ENCODE measurements around the gene NASP.

The NASP gene, protein sequence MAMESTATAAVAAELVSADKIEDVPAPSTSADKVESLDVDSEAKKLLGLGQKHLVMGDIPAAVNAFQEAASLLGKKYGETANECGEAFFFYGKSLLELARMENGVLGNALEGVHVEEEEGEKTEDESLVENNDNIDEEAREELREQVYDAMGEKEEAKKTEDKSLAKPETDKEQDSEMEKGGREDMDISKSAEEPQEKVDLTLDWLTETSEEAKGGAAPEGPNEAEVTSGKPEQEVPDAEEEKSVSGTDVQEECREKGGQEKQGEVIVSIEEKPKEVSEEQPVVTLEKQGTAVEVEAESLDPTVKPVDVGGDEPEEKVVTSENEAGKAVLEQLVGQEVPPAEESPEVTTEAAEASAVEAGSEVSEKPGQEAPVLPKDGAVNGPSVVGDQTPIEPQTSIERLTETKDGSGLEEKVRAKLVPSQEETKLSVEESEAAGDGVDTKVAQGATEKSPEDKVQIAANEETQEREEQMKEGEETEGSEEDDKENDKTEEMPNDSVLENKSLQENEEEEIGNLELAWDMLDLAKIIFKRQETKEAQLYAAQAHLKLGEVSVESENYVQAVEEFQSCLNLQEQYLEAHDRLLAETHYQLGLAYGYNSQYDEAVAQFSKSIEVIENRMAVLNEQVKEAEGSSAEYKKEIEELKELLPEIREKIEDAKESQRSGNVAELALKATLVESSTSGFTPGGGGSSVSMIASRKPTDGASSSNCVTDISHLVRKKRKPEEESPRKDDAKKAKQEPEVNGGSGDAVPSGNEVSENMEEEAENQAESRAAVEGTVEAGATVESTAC

DNA sequence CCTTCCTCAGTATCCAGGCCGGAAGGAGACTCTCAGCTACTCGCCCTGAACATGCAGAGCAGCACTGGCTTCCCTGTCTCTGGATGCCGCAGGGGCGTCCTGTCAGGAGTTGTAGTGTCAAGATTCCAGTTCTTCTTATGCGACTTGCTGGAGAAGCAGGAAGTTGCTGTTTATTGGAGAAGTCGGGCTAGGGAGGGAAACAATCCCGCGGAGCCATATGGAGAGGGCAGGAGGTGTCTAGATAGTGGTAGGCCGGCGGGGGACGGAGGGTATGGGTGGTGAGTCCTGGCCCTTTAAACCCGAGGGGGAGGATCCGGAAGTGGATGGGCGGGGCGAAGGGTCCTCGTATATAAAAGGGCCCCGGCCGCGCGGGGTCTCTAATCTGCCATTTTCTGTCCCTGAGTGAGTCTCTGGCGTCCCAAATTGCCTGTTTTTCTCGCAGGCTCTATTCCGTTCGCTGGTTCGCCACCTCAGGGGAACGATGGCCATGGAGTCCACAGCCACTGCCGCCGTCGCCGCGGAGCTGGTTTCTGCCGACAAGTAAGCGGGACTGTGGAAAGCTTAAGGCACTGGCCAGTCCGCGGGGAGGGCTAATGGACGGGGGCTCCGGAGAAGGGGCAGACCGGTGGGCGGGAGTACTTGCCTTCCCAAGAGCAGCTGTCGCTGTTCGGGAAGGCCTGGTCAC, at the start of gene NASP:
TSS of gene NASP (plus strand) at position 376 of the 685 bp plus-strand sequence. CDS start at position 482, 106 bp downstream.
- DNase-seq: peak; percentile 93

DNA sequence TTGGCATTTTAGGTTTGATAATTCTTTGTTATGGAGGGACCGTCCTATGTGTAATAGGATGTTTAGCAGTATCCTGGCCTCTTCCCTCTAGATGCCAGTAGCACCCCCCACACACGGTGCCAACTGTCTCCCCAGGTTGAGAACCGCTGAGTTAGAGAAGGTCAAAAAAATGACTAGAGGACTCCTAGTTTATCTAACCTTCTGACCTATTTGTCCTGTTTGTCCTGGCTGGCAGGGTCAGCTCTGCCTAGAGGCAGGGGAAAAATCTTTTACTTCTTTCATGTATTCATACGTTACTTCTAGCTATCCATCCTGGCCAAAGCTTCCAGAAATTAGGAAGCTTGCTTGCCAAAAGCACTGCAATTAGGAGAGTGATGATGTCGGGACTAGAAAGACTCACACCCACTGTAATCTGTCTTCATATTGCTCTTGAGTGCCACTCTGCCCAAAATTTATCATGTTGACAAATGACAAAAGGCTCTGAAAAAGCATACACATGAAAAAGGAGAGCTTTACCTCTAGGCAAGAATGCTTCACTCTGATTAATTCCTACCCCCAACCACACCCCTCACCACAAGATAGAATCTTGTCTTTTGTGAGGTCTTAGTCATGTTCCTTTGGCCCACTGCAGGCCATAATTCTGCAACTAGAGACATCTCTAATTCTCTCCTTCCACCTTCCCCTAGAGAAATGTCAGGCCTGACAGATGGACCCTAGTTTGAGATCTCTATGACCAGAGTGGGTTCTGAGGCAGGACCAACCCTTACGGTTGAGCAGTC, 47.7 kb upstream of the NASP start:
- DNase-seq: no peak

DNA sequence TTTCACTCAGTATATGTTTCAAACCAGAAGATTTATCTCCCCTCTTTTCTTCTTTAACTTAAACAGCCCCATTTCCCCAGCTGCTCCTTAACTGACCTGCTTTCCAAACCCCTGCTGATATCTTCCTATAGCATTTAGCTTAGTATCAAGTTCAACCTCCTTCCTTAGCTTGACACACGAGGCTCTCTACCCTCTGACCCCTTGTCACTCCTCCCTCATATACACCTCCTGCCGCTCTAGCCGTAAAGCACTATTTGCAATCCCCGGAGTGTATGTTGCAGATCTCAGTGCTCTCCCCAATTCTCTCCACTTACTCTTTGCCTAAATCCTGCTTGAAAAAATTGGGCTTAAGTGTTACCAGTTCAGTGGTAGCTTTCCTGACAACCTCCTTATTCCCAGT, 47.0 kb upstream of the NASP start:
- no peak for DNase-seq

GRCh38 chr1:45541193-45541592, 42.6 kb upstream of the NASP start:
- DNase-seq: no peak

- no peak for DNase-seq
Measured at GRCh38 chr1:45542591-45542990, 41.2 kb upstream of the NASP start.

GRCh38 chr1:45543581-45544417, 40.0 kb upstream of the NASP start:
- DNase-seq: peak; percentile 76

DNA sequence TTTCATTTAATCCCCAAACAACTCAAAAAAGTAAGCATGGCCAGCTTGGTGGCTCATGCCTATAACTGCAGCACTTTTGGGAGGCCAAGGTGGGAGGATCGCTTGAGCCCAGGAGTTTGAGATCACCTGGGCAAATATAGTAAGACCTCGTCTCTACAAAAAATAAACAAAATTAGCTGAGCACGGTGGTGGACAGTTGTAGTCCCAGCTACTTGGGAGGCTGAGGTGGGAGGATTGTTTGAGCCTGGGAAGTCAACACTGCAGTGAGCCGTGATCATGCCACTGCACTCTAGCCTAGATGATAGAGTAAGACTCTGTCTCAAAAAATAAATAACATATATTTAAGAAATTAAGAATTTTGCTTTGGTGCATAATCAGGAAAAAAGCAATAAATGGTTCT, 39.3 kb upstream of the NASP start:
- DNase-seq: no peak

GRCh38 chr1:45545019-45545493, 38.8 kb upstream of the NASP start:
- DNase-seq: no peak

DNA sequence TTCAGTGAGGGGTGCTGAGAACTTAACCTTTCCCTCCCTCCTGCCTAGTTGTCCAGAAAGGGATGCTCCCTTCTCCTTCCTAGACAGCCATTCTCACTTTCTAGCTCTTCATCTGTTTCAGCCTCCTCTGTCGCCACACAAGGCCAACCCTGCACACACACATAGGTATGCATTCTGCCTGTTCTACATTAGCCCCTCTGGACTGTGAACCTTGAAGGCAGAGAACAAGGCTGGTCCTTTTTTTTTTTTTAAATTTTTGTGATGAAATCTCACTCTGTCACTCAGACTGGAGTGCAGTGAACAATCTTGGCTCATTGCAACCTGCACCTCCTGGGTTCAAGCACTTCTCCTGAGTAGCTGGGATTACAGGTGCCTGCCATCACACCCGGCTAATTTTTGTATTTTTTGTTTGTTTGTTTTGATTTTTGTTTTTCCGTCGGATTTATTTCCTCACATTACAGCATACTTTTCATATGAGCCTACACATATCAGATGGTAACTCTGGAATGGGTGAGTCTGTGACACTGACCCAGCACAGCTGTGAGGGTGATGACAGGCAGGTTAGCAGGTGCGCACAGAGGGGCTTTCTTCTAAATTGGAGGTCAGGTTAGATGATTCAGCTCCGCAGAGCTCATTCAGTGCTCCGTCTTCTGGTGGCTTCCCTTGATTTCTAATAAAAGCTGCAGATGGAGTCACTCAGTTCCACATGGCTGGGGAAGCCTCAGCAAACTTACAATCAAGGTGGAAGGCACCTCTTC, 38.1 kb upstream of the NASP start:
- DNase-seq: no peak

GRCh38 chr1:45550401-45551351, 33.2 kb upstream of the NASP start, which contains the start of gene AKR1A1:
AKR1A1 (plus strand) TSS chr1:45550826; CDS start chr1:45561795, 10,969 bp downstream.
- peak; percentile 89 for DNase-seq

GRCh38 chr1:45551684-45552083, 32.2 kb upstream of the NASP start:
- no peak for DNase-seq

DNA sequence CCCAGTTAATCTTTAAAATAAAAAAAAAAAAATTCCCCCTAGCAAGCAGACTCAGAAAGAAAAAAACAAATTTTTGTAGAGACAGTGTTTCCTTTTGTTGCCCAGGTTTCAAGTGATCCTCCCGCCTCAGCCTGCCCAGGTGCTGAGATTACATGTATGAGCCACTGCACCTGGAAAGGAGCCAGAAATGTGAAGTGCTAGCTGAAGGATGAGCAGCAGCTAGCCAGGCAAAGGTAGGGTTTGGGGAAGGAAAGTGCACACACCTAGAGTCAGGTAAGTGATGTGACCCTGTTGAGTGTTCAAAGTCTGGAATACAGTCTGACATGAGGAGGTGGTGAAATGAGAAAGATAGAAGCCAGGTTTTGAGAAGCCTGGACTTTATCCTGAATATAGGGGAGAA, 31.5 kb upstream of the NASP start:
- DNase-seq: no peak

GRCh38 chr1:45554198-45554597, 29.6 kb upstream of the NASP start:
- DNase-seq: no peak

- DNase-seq: no peak
Measured at GRCh38 chr1:45557422-45557944, 26.4 kb upstream of the NASP start.

- no peak for DNase-seq
Measured at GRCh38 chr1:45563843-45564242, 20.0 kb upstream of the NASP start.

DNA sequence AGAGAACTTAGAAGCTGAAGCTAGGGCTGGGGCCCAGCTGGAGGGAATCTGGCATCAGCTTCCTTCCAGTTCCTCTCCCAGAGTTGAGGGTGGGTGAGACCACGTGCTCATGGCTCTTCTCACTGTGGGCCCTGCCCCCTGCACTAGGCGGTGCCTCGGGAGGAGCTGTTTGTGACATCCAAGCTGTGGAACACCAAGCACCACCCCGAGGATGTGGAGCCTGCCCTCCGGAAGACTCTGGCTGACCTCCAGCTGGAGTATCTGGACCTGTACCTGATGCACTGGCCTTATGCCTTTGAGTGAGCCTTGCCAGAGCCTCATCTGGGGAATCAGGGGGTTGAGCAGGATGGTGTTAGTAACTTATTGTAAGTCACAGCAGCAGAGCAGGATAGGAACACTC, 17.1 kb upstream of the NASP start:
- no peak for DNase-seq

GRCh38 chr1:45567911-45568310, 15.9 kb upstream of the NASP start:
- DNase-seq: no peak

GRCh38 chr1:45568421-45568820, 15.4 kb upstream of the NASP start:
- DNase-seq: no peak

DNA sequence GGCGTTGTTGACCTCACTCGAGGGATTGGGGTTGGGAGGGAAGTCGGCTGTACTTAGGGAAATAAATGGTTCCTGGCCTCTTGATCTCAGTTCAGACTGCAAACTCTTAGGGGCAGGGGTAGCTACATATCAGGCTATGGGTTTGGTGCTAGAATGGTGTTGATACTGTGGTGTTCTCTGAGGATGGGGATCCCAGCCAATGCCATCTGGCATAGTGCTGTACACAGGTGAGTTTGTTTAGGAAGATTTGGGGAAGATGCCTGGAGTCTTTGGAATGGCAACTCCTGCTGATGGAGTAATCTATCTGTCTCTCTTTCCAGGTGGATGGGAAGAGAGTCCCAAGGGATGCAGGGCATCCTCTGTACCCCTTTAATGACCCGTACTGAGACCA, 14.3 kb upstream of the NASP start:
- no peak for DNase-seq

Data from stimulated activated CD4-positive, alpha-beta T cell treated with anti-CD3 and anti-CD28 coated beads, Interleukin-4, amount 100 ng/mL, for 24 hours (primary cell).